ENCODE results near the gene PTCH1. TPM values are rescaled to one million over a fixed set of nuclear protein-coding genes. Genes with fewer than 3 reads are reported as not detected.

Gene PTCH1
- polyA plus RNA-seq, 1 donor (not counting 4 experiments of a cell fraction or from before 2014, with no cell fraction given) = 1.7 TPM

GRCh38 chr9:95552255-95552654, 35.5 kb upstream of the PTCH1 start:
- dilution Hi-C loops (cut with MboI; ENCODE audit: extremely low pct_ligation_motif_present, low sequenced_read_pairs) = no loop called here

GRCh38 chr9:95551406-95551805, 34.6 kb upstream of the PTCH1 start:
- H4K20me1 ChIP-seq (ENCODE audit: control insufficient read depth, extremely low read depth, insufficient read depth, low read length) = no peaks in the 10 kb centered on the region
- H3K9me3 ChIP-seq (ENCODE audit: control insufficient read depth, low read depth, low read length) = no peaks in the 10 kb centered on the region
- FAIRE-seq = no peak
- no peaks in the 10 kb centered on the region for H3K79me2 ChIP-seq (ENCODE audit: control insufficient read depth, insufficient read depth, low read length)
- H3K36me3 ChIP-seq (ENCODE audit: control insufficient read depth in 2 of 2, extremely low read depth in 1 of 2, insufficient read depth in 2 of 2, low read length in 2 of 2) = no peaks in the 10 kb centered on the region
- H3K27ac ChIP-seq (ENCODE audit: control insufficient read depth, insufficient read depth, low read length) = no peak overlapping the region
- H3K27me3 ChIP-seq (ENCODE audit: control insufficient read depth, extremely low read depth, insufficient read depth, low read length) = peaks cover 20% of the 10 kb centered on the region
- H3K4me1 ChIP-seq (ENCODE audit: control insufficient read depth, extremely low read depth, insufficient read depth, low read length) = no peaks in the 10 kb centered on the region
- no peaks in the 10 kb centered on the region for H3K9me1 ChIP-seq (ENCODE audit: control insufficient read depth, extremely low read depth, insufficient read depth, low read length)
- TF ChIP-seq EZH2 (IDR thresholded peaks at IDR 0.05; ENCODE audit: low read length) (no peak), CTCF (optimal IDR thresholded peaks at IDR 0.05 in 1 of 3, IDR thresholded peaks at IDR 0.05 in 1 of 3, conservative IDR thresholded peaks at IDR 0.05 in 1 of 3; ENCODE audit: extremely low read depth in 1 of 3, insufficient read depth in 2 of 3, low read length in 3 of 3) (no peak)
- no peak overlapping the region for H3K9ac ChIP-seq (ENCODE audit: control insufficient read depth, extremely low read depth, insufficient read depth, low read length)
- dilution Hi-C loops (cut with MboI; ENCODE audit: extremely low pct_ligation_motif_present, low sequenced_read_pairs) = no loop called here
- no peak overlapping the region for H2AFZ ChIP-seq (ENCODE audit: control insufficient read depth, low read length)
- H3K4me3 ChIP-seq (ENCODE audit: control insufficient read depth in 2 of 3, extremely low read depth in 1 of 3, insufficient read depth in 2 of 3, low read depth in 1 of 3, low read length in 3 of 3) = no peak overlapping the region
- DNase-seq (ENCODE audit: low read depth, low spot score) = no peak
- H3K4me2 ChIP-seq (ENCODE audit: control insufficient read depth, extremely low read depth, insufficient read depth, low read depth, low read length) = no peak overlapping the region

More at GRCh38 chr9:95552255-95552654, 35.5 kb upstream of the PTCH1 start:
- H3K79me2 ChIP-seq (ENCODE audit: control insufficient read depth, insufficient read depth, low read length) = no peaks in the 10 kb centered on the region
- H3K4me2 ChIP-seq (ENCODE audit: control insufficient read depth, extremely low read depth, insufficient read depth, low read depth, low read length) = no peak overlapping the region
- TF ChIP-seq EZH2 (IDR thresholded peaks at IDR 0.05; ENCODE audit: low read length) = no peak
- no peak for TF ChIP-seq CTCF (optimal IDR thresholded peaks at IDR 0.05 in 1 of 3, IDR thresholded peaks at IDR 0.05 in 1 of 3, conservative IDR thresholded peaks at IDR 0.05 in 1 of 3; ENCODE audit: extremely low read depth in 1 of 3, insufficient read depth in 2 of 3, low read length in 3 of 3)
- no peaks in the 10 kb centered on the region for H3K9me1 ChIP-seq (ENCODE audit: control insufficient read depth, extremely low read depth, insufficient read depth, low read length)
- H3K9ac ChIP-seq (ENCODE audit: control insufficient read depth, extremely low read depth, insufficient read depth, low read length) = no peak overlapping the region
- no peaks in the 10 kb centered on the region for H3K36me3 ChIP-seq (ENCODE audit: control insufficient read depth in 2 of 2, extremely low read depth in 1 of 2, insufficient read depth in 2 of 2, low read length in 2 of 2)
- FAIRE-seq (no peak), DNase-seq (ENCODE audit: low read depth, low spot score) (no peak)
- H3K4me1 ChIP-seq (ENCODE audit: control insufficient read depth, extremely low read depth, insufficient read depth, low read length) = no peaks in the 10 kb centered on the region
- H3K9me3 ChIP-seq (ENCODE audit: control insufficient read depth, low read depth, low read length) = no peaks in the 10 kb centered on the region
- H3K27ac ChIP-seq (ENCODE audit: control insufficient read depth, insufficient read depth, low read length) = no peak overlapping the region
- H4K20me1 ChIP-seq (ENCODE audit: control insufficient read depth, extremely low read depth, insufficient read depth, low read length) = no peaks in the 10 kb centered on the region
- no peak overlapping the region for H2AFZ ChIP-seq (ENCODE audit: control insufficient read depth, low read length)
- H3K27me3 ChIP-seq (ENCODE audit: control insufficient read depth, extremely low read depth, insufficient read depth, low read length) = peaks cover 20% of the 10 kb centered on the region
- H3K4me3 ChIP-seq (ENCODE audit: control insufficient read depth in 2 of 3, extremely low read depth in 1 of 3, insufficient read depth in 2 of 3, low read depth in 1 of 3, low read length in 3 of 3) = no peak overlapping the region

All from keratinocyte (primary cell).